Hepatocyte (in vitro differentiated cells): ENCODE measurements around the gene ABLIM2.

Experiments used
- EZH2 ChIP-seq: fragments of 200-600 bp; sonication (generic); IDR thresholded peaks from 2 replicates; pipeline ENCODE4 v1.6.1; 2016; ENCODE audit warnings: antibody characterized with exemption, mild to moderate bottlenecking, borderline replicate concordance
- EZH2phosphoT487 ChIP-seq: fragments of 200-600 bp; sonication (generic); IDR thresholded peaks from one replicate; pipeline ENCODE4 v1.6.1; 2018; ENCODE audit warnings: antibody characterized with exemption, mild to moderate bottlenecking, low read depth, moderate library complexity; ENCODE audit not compliant: unreplicated experiment, severe bottlenecking

DNA sequence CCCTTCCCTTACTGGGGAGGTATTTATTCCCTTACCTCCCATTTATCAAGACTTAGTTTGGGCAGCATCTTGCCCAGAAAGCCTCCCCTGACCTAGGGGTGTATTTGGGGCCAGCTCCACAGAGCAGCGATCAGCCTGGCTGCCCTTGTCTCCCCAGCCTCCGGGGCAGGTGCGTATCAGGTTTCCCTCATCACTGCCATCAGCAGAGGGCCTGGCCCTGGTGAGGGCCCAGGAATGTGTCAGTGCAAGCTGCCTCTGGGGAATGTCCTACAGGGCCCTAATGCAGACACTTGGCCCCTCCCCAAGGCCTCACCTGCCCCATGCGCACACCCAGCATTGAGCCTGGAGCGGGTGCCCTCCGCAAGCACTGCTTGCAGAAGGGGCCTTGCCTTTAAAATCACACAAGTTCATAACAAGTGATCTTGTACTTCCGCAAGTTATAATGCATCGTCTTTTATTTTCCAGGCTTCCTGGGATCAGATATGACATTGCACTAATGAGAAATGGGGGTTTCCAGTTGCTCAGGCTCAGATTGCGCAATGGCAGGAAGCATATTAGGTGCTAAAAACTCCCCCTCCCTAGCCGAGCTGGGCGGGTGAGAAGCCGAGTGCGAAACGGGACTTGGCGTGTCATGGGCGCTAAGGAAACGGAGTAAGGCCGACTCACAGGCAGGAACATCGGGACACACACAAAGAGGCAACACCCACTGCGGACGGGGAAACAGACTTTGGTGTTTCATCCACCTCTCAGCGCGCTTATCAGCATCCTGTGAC, 193.5 kb downstream of the ABLIM2 start:
- TF ChIP-seq EZH2 (no peak), EZH2phosphoT487 (no peak)
